Measurements from ENCODE around the gene TGOLN2.

DNA sequence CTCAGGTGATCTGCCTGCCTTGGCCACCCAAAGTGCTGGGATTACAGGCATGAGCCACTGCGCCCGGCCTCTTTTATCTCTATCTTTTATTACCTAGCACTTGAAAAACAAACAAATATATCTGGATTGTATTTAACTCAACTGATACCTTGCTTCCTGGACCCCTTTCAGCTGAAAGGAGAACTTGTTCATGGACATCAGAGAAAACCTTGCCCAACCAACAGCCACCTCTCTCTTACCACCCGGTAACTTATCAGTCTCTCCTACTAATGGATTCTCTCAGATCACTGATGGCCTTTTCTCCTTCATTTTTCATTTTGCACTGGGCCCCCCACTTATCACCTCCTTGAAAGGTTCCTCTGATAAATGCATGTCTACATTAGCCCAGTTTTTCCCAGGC, 19.8 kb upstream of the TGOLN2 start:
- TF ChIP-seq, protein P1, sequence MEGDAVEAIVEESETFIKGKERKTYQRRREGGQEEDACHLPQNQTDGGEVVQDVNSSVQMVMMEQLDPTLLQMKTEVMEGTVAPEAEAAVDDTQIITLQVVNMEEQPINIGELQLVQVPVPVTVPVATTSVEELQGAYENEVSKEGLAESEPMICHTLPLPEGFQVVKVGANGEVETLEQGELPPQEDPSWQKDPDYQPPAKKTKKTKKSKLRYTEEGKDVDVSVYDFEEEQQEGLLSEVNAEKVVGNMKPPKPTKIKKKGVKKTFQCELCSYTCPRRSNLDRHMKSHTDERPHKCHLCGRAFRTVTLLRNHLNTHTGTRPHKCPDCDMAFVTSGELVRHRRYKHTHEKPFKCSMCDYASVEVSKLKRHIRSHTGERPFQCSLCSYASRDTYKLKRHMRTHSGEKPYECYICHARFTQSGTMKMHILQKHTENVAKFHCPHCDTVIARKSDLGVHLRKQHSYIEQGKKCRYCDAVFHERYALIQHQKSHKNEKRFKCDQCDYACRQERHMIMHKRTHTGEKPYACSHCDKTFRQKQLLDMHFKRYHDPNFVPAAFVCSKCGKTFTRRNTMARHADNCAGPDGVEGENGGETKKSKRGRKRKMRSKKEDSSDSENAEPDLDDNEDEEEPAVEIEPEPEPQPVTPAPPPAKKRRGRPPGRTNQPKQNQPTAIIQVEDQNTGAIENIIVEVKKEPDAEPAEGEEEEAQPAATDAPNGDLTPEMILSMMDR (IDR thresholded peaks at IDR 0.05; ENCODE audit: poor library complexity) = no peak
- TF ChIP-seq EZH2 (IDR thresholded peaks at IDR 0.05; ENCODE audit: borderline replicate concordance) (no peak), EZH2phosphoT487 (IDR thresholded peaks at IDR 0.05; ENCODE audit: low read depth, severe bottlenecking, unreplicated experiment) (no peak)

All from hepatocyte (in vitro differentiated cells).